Amygdala (tissue), 56 donors: ENCODE results near the gene CEP112.

Experiments
- DNase-seq, 56 donors: peaks; one replicate each; lab custom pipeline; 2025; lab: John Stamatoyannopoulos, UW

The CEP112 gene

GRCh38 chr17:66211047-66211810 lies 19.3 kb upstream of the CEP112 start:
- no peak for DNase-seq

DNA sequence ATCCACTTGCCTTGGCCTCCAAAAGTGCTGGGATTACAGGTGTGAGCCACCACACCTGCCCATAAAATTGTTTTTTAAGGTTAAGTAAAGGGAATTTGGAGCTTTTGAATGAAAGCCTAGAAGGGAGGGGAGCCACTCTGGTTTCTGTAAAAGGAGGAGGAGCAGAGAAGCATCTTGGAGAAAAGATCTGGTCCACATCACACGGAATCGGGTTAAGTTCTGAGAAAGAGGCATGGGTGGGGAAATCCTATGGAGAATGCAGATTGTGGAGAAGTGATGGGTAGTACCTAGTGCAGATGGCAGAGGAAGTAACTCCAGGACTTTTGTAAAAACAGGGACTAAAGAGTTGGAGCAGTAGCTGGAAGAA lies 18.3 kb upstream of the CEP112 start:
- DNase-seq, result no peak

- DNase-seq, result no peak
Measured at GRCh38 chr17:66207936-66208335, 16.0 kb upstream of the CEP112 start.

DNA sequence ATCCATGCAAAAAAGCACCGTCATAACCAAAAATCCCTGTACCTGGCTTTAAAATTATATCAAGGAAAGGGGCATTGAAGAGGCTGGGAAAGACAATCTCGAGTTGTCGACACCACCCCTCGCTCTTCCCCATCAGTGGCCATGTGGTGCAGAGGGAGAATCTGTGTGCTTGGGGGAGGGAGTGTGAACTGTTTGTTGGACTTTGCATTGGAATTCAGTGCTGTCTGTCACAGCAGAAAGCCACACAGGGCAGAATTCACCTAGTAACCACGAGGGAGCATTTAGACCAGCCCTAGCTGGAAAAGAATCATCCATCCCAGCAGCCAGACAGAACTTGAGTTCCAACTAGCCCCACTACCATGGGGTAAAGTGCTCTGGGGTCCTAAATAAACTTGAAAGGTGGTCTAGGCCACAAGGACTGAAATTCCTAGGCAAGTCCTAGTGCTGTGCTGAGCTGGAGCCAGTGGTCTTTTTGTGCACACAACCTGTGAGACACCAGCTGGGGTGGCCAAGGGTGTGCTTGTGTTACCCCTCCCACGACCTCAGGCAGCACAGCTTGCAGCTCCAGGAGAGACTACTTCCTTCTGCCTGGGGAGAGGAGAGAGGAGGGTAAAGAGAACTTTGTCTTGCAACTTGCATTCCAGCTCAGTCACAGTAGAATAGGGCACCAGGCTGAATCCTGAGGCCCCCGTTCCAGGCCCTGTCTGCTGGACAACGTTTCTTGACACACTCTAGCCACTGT lies 11.5 kb upstream of the CEP112 start:
- DNase-seq, result no peak

DNA sequence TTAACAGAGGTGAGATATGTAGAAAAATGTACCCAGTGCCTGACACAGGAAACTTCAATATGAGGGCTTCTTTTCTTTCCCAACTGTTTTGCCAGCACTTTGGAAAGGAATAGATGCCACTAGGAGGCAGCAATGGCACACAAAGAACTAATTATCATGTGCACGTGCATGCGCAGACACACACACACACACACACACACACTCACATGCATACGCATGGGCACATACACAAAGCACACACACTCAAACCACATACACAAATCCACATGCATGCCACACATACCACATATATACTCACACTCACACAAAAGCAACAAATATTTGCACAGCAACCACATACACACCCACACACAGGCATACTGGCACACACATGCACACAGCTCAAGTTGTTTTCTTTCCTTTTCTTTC lies 8.8 kb upstream of the CEP112 start:
- DNase-seq, result peak in 24 of 56 donors; percentile 0 to 54 (median 5)

- no peak for DNase-seq
Measured at GRCh38 chr17:66198242-66198641, 6.3 kb upstream of the CEP112 start.

GRCh38 chr17:66192378-66192687 lies 400 bp upstream of the CEP112 start:
- DNase-seq, result no peak

DNA sequence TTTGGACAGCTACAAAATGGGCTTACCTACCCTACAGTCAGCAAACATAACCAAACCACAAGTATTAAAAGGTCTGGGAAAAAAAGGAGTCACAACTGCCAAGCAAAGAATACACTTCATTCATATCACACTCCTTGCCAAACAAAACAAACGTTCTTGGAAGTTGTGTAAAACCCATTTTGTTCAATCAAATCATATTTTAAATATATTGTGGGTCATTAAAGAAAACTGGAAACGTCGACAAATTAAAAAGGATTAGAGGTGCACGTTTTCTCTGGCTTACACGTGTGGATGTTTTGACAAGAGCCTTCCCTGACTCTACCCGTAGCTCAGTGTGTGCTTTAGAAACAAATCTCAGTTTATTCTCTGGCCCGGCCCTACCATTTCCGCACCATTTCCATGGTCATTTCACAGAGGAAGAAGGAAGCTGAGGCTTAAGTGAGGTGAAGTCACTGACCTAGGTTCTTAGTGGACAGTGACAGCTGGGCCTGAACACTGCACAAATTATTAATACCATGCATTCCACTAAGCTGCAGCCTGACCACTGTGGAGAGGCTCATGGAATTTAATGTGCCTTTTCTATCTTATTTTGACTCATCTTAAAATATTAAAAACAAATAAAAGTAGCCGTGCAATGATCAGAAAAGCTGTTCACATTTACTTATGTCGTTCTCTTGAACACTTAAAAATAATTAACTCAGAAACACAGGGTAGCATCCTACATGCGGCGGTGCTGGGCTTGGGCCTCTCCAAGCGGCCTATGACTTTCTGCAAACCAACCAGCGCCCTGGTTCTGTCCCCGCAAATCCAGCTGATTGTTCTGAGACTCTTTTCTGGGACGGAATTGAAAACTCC lies 968 bp downstream of the CEP112 start:
- peak in 3 of 56 donors; percentile 1 to 25 (median 19) for DNase-seq

DNA sequence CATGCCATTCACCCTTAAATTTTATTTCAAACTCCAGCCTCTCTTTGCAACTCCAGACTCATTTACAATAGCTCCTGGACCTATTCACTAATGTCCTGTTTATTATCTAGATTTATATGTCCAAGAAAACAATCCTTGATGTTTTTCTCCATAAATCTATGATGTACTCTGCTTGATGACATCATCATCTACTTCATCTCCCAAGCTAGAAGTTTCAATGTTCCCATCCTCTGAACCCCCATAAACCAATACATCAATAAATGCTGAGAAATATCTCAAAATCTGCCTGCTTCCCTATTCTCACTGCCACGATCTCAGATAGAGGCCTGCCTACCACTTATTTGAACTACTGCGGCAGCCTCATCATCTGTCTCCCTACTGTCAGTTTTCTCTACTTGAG lies 4.2 kb downstream of the CEP112 start:
- DNase-seq, result no peak

DNA sequence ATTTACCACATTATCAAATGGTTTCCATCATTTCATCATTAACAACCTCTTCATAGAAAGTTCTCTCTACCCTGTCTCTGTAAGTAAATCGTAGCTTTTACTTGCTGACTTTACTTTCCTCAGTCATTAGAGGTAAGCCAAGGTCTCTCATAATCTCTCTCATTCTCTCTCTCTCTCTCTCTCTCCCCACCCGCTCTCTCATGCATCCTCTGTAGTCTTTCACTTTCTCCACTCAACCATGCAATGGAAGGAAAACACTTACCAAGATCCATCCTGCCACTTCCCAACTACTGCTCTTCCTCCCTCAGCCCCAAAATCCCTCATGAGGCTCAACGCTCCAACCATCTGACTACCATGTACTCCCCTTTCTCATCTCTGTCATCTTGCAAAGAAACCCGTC lies 6.1 kb downstream of the CEP112 start:
- DNase-seq, result no peak

DNA sequence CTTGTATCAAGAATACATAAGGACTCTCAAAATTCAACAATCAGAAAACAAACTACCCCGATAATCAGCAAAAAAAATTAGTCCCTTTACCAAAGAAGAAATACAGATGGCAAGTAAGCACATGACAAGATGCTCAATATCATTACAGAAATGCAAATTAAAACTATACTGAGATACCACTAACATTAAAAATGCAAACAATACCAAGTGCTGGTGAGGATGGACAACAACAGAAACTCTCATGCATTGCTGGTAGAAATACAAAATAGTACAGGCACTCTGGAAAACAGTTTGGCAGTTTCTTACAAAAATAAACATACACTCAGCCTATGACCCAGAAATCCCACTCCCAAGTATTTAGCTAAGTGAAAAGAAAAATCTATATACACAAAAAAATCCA lies 7.5 kb downstream of the CEP112 start:
- DNase-seq, result no peak

DNA sequence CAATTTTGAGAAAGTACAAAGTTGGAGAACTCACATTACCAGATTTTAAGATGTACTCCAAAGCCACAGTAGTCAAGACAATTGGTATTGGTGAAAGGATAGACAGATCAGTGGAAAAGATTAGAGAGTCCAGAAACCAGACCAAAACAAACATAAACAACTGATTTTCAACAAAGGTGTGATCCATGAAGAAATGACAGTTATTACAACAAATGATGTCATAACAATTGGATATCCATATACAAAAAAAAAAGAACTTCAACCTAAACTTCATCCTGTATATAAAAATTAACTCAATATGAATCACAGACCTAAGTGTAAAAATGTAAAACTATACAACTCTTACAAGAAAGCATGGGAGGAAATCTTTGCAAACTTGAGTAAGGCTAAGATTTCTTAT lies 8.4 kb downstream of the CEP112 start:
- no peak for DNase-seq

DNA sequence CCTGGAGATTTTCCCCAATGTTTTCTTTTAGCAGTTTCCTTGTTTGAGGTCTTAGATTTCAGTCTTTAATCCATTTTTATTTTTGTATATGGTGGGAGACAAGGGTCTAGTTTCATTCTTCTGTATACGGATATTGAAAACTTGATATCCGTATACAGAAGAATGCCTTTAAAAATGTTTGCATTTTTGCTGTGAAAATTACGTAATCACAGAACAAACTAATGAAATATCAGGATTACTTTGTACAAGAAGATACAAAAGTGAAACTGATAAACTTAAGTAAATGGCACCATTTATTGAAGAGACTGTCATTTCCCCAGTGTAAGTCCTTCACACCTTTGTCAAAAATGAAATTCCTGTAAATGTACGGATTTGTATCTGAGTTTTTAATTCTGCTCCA lies 13.3 kb downstream of the CEP112 start:
- no peak for DNase-seq

DNA sequence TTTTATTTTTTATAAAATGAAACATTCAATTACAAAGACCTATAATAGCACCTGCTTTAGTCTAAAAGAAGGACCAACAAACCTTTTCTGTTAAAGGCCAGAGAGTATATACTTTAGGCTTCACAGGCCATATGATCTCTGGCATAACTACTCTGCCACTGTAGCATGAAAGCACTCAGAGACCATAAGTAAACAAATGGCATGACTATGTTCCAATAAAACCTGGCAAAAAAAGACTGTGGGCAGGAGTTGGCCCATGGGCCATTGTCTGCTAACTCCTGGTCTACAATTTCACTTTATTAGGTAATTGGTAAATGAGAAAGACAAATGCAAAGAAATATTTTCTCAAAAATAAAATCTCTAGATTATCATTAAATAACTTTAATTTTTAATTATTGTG lies 14.9 kb downstream of the CEP112 start:
- DNase-seq, result no peak

DNA sequence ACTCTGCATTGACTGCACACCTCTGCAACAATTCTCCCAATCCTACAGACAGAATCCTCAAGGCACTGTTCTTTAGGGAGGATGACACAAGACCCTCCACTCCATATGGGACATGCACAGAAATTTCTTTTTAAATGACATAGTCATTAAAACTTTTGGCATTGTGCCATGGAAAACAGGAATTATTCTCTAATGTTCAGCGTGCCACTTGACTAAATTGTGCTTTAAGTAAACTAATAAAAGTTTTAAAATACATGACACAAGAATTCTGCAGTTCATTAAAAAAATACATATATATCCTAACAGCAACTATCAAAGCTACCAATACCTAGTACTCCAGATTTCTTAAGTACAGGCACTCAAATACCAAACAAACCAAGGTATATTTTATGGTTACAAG lies 16.0 kb downstream of the CEP112 start:
- no peak for DNase-seq

- DNase-seq, result no peak
Measured at GRCh38 chr17:66172691-66173223, 19.2 kb downstream of the CEP112 start.

DNA sequence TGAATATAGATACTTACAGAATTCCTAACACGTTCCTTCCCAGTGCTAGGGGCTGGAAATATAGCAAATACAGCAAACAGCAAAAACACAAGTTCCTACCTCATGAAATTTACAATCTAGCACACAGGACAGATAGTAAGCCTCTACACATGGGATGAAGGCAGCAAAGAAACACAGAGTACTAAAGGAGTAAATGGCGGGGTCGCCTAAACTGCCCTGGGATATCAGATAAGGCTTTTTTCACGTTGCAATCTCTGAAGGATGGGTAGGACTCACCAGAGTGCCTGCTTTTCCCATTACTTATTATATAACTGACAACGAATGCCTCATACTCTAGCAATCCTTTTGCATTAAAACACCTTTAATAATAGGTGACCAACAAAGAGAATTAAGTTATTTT lies 19.8 kb downstream of the CEP112 start:
- DNase-seq, result no peak

DNA sequence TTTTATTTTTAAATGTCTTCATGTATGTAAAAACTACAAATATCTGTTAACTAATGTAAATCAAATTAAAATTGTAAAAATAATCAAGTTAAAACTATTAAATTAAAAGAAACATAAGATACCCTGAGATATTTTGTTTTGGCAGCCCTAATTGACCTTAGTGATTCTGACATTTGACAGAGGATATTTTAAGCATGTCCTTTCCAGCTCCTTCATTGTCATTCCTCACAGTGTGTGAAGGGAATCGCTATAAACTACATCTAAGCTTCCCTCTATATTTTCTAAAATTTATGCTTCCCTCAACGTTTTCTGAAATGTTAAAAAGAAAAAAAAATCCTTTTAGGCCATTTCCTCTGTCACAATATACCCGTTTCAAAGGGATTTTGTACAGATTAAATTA lies 20.2 kb downstream of the CEP112 start:
- DNase-seq, result no peak

- no peak for DNase-seq
Measured at GRCh38 chr17:66171172-66171571, 20.8 kb downstream of the CEP112 start.

DNA sequence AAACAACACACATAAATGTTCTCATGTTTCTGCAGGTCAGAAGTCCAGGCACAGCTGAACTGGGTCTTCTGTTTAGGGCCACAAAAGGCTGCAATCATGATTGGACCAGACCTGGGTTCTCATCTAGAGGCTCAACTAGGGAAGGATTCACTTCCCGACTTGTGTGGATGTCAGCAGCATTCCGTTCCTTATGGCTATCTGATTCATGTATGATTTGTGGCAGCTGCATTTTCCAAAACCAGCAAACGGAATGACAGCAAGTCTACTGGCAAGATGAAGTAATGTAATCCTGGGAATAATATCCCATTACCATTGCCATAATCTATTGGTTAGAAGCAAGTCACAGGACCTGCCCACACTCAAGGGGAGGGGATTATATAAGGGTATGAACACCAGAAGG lies 22.1 kb downstream of the CEP112 start:
- DNase-seq, result no peak

DNA sequence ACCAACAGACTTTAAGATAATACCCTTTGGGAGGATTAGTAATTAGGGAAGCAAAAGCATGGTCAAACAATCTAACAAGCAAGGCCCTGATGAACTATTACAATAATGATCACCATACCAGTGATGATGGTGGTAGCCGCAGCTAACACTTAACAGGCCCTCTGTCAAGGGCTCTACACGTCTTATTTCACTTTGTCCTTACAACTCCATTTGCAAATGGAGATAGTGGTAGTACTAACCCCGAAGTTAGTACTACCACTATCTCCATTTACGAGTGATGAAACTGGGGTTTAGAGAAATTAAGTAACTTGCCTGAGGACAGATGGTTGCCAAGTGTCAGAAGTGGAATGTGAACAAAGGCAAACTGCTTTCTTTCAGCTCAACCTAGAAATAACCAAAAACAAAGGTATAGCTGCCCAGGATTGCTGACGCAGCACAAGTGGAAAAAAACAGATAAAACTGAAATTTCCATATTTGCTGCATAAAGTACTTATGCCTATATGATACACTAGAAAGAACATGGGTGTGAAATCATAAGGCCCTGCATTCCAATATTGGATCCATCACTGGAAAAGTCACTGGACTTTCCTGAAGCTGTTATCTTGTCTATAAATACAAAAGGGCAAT lies 24.6 kb downstream of the CEP112 start:
- no peak for DNase-seq
